CD4-positive, alpha-beta T cell treated with Interleukin-1 beta for 1 hour (primary cell): ENCODE measurements around the gene CPED1.
"Not testable (repeated sequence)": the region's sequence is repeated elsewhere in the genome, so short reads cannot be mapped to it uniquely, and the experiment has no call there.

ENCODE experiments used
- DNase-seq, 2 donors: peaks; one replicate each; pipeline ENCODE4 v3.0.0-alpha.2; 2020 to 2022

CPED1 gene

DNA sequence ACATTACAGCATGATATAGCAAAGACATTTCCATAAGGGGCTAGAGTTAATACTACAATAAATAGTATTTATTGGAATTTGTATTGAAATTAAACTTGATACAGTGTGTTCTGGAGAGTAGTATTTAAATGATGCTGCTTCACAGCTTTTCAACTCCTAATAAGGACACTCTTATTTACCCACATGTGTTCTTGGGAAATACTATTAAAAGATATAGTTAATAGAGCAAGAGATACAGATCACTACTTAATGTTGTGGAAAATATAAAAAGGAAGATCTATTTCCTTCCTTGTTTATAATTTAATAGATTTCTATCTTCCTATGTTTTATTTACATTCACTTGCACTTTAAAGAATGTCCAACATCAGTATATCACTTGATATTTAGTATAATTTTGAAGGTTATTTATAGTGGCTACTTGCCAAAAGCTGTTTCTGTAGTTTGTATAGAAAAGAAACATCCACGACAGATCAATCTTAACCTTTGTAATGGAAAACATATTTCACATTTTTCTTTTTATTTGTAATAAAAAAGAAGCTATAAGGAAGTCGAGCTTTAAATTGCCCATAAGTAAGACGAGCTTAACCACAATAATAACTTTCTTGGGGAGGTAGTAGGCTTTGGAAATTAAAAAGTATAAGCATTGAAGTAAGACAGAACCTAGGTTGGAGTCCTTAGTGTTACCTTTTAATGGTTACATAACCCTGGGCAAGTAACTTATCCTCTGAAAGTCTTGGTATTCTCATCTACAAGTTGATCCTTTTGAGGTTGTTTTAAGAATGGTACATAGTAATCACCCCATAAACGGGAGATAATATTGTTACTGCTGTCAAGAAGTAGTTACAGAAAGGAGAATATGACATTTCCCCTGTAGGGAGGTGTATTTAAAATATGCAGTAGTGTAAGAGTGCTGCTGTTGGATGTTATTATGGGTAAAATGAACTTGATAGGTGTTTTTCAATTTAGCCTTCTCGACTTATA is 32.8 kb downstream of the CPED1 start:
- no peak for DNase-seq

DNA sequence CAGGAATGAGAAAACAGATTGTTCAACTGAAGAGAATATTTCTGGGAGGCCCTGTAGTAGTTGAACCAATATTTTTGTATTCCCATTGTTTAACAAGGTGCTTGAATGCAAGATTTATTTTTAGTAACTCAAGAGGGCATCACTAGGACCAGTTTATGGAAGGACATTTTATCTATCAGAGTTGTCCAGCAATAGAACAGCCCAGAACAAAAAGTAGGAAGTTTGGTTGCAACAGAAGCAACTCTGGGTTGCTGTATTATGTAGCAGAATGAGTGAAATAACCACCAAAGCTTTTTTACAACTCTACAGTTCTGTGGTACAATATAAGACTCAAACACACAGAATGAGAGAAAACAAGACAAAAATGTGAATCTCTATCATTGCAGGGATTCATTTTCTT is 34.7 kb downstream of the CPED1 start:
- no peak for DNase-seq

DNA sequence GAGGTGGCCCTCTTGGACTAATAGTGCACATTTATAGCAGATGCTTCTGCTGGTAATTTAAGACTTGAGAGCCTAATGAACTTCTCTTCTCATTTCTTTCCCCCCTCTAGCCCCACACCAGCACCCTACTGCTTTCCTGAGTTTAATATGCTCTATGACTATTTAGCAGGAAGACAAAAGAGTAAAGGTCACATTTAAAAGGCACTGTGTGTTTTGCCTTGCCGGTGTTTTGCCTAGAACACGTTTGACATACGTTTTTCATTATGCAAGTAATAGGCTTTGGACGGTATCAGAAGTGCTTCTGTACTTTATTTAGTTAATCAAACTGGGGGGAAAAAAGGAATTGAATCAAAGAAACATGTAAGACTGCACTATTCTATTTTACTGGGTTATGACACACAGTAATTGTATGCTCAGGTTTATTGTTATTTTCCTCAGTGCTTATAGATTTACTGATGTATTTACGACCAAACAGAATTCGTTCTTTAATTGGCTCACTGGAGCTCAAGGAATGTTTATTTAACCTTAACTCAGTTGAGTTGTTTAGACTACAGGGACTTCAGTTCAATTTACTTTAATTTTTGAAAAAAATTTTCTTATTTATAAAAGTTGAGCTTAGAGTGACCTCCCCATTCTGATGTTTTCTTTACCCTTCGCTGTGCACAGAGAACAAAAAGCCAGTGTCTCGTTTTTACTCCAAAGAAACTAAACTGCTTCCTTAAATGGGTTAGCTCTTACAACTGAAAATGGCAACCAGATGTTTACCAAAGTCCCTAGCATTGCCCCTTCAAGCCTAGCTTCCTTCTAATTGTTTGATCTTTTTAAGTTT is 35.4 kb downstream of the CPED1 start:
- DNase-seq: no peak

DNA sequence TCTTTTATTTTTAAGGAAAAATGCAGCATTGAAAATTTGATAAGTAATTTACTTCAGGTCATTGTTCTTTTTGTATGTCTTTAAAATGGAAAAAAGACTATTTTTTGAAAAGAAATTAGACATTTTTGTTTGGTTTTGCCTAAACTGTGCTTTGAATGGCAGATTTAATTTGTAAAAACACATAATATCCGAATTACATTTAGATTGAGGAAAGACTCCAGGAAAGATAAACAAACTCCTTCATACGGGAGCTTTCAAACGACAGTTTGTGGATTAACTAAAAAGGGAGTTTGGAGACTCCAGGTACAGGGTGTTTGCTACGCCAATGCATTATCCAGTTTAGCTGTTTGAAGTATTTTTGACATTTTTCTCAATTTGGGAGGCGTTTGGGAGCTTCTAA is 36.1 kb downstream of the CPED1 start:
- DNase-seq: no peak

DNA sequence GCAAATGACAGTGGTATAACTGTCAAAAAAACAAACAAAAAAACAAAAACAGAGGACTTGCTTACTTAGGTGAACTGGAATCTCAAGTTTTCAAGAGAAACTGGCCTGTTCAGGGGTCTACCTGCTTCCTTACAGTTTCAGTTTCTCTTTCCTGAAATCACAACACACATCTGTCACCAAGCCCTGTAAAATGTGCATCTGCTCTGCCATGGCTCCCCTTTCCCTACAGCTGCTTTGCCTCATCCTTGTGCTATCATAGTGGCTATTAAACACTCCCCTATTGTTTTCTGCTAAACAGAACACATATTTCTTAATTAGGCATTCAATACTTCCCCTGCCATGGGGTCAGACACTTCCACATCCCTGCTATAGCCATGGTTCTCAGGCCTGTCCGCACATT is 37.6 kb downstream of the CPED1 start:
- no peak for DNase-seq

DNA sequence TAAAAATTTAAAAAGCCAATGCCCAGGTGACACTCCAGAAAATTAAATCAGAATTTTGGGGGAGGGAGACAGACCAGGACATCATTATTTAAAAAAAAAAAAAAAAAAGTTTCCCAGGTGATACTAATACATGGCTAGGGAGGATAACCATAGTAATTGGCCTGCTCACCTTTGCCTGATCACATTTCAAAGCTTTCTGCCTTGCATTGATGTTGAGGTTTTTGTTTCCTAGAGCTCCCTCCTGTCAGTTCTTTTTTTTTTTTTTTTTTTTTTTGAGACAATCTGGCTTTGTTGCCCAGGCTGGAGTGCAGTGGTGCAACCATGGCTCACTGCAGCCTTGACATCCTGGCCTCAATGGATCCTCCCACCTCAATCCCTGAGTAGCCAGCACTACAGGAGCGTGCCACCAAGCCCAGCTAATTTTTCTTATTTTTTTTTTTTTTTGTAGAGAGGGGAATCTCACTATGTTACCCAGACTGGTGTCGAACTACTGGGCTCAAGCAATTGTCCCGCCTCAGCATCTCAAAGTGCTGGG is 38.1 kb downstream of the CPED1 start:
- DNase-seq: no peak

DNA sequence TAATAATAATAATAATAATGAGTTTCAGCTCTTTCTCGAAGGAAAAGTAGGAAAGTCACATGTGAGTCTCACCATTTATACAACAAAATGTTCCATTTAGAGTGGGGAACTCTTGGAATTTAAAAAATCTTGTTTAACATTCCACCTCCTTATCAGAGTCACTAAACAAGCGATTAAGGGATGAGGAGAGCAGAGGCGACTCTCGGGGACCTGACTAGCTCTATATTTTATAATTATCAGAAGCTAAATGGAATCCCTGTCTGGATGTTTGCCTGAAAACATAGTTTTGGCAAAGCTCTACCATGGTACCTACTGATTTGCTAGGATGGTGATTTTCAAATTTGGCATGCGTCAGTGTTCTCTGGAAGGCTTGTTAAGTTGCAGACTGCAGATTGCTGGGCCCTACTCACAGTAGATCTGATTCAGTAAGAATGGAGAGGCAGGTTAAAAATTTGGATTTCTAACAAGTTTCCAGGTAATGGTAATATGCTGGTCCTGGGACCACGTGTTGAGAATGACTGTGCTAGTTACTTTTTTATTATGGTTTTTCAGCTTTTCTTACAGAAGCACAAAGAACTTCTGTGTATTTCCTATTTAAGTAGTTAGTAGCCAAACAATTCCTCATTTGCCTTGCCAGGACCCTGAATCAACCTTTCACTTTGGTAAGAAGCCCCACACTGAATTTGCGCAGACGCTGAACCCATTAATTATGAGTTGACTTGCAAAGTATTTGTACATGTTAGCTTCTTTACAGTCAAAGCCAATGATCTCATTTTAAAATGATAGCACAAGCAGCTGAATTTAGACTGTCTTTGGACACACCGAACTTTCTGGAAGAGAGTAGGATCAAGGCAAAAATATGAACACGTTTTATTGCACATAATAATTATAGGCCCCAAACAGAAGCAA is 39.5 kb downstream of the CPED1 start:
- no peak for DNase-seq

DNA sequence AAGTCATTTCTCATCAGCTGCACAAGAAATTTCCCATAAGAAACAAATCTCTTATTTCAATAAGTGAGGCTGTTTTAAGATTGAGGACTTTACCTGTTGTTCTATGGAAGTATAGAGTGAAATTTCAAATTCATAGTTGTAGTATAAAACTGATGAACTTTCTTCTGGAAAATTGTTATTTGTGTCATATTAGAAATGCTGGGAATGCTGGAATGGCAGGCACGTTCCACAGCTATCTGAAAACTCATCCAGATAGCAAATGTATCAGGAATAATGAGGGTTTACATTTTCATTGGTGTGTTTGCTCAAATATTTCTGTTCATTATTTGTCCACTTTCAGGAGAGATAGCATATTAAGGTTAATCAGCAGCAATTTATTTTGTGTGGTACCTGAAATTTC is 40.8 kb downstream of the CPED1 start:
- DNase-seq: no peak

DNA sequence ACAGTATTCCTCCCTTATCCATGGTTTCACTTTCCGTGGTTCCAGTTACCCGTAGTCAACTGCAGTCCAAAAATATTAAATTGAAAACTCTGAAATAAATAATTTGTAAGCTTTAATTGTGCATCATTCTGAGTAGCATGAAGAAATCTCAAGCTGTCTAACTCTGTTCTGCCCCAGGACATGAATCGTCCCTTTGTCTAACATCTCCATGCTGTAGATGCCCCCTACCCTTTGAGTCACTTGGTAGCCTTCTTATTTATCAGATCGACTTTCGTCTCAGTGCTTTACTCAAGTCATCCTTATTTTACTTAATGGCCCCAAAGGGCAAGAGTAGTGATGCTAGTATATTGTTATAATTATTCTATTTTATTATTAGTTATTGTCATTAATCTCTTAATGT is 41.8 kb downstream of the CPED1 start:
- DNase-seq: no peak

DNA sequence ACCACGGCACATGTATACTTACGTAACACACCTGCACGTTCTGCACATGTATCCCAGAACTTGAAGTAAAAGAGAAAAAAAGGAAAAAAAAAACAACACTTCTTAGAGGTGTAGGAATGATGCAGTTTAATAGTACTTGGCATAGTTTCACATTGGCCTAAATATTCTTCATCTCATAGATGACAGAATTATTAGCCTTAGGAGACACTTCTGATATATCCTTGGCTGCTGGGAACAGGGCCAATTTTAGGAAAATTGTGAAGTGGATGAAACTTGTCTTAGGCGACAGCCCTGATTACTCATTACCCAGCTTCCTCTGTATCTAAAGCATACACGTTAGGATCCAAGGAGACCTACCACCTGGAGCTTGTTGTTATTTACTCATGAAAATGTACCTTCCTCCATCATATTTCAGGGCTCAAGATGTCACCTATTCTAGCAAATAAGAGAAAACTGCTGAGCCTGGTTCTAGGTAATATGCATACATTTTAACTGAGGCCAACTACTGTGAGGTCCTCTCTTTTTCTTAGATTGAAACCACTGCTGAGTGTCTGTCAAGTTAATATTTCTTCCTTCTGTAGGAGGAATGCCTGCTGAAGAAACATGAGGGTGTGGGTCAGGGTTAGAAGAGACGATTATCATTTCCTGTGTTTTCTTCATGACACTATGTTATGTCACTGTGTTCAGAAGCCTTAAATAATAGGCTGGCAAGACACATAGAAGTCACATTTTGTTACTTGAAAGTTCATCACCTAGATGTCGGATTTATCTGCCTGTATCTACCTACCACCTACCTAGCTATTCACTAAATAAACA is 44.3 kb downstream of the CPED1 start:
- no peak for DNase-seq

DNA sequence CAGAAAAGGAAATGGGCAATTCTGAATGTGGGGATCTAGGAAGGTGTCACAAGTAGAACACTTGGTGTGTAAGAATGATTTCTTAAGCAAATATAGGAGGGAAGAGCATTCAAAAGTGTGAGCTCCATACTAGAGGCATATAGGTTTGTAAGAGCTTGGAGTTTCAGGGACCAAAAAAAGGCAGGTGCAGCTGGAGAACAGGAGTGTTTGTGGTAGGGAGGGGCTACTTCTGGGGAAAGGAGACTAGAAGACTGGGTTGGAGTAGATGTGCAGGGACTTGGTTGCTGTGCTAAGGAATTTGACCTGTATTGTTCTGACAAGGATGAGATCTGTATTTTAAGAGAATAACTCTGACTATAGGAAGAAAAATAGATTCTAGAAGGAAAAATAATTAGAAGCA is 46.4 kb downstream of the CPED1 start:
- no peak for DNase-seq

DNA sequence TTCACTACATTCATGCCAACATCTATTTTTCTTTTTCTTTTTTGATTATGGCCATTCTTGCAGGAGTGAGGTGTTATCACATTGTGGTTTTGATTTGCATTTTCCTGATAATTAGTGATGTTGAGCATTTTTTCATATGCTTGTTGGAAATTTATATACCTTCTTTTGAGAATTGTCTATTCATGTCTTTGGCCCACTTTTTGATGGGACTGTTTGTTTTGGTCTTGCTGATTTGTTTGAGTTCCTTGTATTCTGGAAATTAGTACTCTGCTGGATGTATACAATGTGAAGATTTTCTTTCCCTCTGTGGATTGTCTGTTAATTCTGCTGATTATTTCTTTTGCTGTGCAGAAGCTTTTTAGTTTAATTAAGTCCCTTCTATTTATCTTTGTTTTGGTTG is 48.3 kb downstream of the CPED1 start:
- DNase-seq: not testable (repeated sequence)

DNA sequence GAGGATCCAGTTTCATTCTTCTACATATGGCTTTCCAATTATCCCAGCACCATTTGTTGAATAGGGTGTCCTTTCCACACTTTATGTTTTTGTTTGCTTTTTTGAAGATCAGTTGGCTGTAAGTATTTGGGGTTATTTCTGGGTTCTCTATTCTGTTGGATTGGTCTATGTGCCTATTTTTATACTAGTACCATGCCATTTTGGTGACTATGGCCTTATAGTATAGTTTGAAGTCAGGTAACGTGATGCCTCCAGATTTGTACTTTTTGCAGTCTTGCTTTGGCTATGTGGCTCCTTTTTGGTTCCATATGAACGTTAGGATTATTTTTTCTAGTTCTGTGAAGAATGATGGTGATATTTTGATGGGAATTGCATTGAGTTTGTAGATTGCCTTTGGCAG is 48.8 kb downstream of the CPED1 start:
- not testable (repeated sequence) for DNase-seq

DNA sequence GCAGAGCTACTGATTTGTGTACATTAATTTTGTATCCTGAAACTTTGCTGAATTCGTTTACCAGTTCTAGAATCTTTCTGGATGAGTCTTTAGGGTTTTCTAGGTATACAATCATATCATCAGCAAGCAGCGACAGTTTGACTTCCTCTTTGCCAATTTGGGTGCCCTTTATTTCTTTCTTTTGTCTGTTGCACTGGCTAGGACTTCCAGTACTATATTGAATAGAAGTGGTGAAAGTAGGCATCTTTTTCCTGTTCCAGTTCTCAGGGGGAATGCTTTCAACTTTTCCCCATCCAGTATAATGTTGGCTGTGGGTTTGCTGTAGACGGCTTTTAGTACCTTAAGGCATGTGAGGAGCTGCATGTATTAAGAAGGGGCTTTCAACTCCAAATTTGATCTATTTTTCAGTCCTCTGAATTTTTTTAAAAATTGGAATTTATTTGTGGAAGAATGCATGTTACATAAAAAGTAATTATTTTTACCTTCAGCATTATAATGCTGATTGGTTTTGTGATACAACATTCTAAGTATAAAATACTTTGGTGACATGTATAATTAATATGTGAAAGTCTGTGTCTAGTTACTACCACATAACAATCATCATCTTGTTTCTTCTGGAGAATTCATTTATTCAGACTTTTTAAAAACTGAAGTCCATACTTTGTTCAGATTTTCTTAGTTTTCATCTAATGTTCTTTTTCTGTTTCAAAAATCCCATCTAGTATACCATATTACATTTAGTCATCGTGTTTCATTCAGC is 49.6 kb downstream of the CPED1 start:
- no peak for DNase-seq

DNA sequence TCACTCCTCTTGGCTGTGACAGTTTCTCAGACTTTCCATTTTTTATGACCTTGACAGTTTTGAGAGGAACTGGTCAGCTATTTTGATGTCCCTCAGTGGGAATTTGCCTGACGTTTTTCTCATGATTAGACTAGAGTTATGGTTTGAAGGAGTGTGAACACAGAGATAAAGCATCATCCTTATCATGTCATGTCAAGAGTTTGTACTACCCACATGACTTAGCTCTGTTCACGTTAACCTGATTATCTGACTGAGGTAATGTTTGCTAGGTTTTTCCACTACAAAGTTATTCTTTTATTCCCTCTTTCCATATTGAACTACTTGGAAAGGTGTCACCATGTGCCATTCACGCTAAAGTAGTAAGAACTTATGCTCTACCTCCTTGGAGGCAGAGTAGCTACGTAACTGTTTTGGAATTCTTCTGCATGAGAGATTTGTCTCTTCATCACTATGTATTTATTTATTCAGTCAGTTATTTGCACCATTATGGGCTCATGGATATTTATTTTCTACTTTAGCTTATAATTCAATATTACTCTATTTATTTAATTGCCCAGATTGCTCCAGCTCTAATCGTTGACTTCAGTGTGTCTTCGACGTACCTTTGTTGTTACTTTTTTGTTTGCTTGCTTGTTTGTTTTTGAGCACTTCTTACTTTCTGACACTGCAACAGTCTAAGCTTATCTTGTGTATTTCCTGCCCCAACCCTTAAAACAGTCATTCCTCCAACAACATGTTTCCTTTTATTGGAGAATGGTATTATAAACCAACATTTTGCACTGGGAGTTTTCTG is 50.4 kb downstream of the CPED1 start:
- DNase-seq: no peak

DNA sequence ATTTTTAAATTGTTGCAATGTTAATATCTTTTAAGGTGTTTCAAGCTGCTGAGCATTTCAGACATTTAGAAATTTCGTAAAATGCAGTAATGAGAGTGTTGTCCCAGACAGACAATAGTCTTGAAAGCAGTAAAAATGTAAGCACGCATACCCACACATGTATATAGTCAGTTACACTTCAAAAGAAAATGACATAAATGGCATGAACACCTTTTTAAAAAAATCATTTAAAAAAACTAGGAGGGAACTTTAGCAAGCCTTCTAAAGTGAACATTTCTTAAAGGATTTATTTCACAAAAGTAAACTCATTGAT is 51.0 kb downstream of the CPED1 start:
- DNase-seq: no peak

DNA sequence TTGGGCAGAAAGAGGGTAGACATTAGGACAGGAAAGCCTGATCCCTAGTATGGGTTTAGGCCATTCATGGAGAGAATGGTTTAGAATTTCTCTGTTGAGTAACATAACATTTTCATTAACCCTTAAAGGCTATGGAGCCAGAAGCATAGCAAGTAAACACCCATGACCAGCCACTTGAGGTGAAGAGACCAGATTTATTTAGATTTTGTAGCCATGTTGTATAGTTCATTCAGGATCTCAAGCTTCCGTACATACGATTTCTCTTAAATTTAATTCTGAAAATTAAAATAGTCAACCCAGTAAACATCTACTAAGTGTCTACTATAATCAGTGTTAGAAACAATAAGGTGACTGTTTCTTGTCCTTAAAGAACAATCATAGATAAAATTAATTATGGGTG is 51.5 kb downstream of the CPED1 start:
- DNase-seq: no peak

DNA sequence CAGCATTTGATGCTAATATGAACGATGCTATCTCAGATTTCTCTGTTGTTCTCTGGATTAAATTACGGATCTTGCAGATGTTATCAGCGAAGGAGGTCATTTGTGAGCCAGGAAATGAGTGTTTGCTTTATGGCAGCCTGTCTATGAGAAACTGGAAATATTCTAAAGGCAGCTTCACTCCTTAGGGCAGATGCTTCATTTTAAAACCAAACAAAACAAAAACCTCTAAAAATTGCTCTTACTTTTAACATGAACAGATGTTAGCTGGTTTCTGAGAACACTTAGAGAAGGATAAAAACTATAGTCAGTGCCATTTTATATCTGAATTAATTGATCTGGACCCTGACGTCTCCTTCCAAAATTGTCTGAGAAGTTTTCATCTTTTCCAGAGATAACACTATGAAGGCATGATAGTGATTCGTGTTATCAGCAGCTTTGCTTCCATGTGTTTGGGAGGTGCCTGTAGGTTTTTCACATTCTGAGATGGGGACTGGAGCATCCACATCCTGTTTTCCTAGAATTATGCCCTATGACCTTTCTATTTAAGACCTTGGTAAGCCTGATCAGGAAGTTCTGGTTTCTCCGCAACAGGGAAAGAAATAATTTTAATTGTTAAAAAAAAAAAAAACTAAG is 53.1 kb downstream of the CPED1 start:
- no peak for DNase-seq

DNA sequence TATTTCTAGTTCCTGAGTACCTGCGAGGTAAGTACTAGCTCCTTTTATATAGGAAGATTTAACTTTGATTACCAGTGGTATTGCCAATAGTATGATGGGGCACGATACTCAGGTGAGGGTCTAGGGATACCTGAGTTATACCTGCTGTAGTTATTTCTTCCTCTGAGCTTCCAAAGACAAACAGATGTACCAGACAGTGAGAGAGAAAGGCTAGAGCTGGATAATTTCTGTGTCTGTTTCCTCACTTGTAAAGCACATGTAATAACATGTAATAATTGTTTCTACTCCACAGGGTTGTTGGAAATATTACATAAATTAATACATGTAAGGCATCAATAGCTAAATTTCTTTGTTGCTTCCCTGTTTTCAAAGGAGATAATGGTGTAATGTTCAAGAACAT is 53.7 kb downstream of the CPED1 start:
- no peak for DNase-seq

DNA sequence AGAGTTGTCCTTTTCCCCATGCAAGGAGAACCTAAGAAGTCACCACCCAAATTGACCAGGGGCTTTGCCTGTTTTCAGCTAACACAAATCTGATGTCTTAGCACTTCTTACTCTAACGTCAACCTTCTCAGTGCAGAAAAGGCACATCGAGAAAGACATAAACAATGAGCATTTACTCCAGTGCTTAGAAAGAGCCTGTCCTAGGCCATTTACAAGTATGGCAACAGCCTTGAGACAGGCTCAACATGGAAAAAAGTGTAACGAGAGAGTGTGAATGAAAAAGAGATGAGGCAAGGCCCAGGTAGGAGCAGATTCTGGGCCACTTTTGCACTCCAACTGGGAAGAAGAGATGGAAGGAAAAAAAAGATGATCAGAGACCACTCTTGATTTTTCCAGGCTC is 54.4 kb downstream of the CPED1 start:
- no peak for DNase-seq
